Stomach (tissue), 9 donors: ENCODE results near the gene SLC22A15. TPM values are rescaled to one million over a fixed set of nuclear protein-coding genes. Genes with fewer than 3 reads are reported as not detected.
"Not testable (repeated sequence)": the region's sequence is repeated elsewhere in the genome, so short reads cannot be mapped to it uniquely, and the experiment has no call there.

ENCODE experiments used
- DNase-seq, 2 donors: peaks; one replicate each; pipeline versions ENCODE4 v3.0.0 to v3.0.0-alpha.2; 2013 to 2019
- H3K27ac ChIP-seq, 5 donors: fragments of 200-600 bp in 4 of 5; sonication (generic) in 4 of 5; one replicate each; pipeline ENCODE4 v1.5.1; 2013 to 2019; ENCODE audit warnings: mild to moderate bottlenecking in 1 of 5, moderate library complexity in 1 of 5
- H3K27me3 ChIP-seq, 3 donors: fragments of 200-600 bp; sonication (generic); one replicate each; pipeline ENCODE4 v1.5.1; 2017 to 2019; ENCODE audit warnings: mixed run types in 1 of 3
- H3K36me3 ChIP-seq, 4 donors: fragments of 200-600 bp; sonication (generic); 1 replicate in 3 of 4; 2 replicates in 1 of 4; pipeline ENCODE4 v1.5.1; 2016 to 2019
- H3K4me1 ChIP-seq, 4 donors: fragments of 200-600 bp; sonication (generic); one replicate each; pipeline ENCODE4 v1.5.1; 2016 to 2019
- H3K4me3 ChIP-seq, 4 donors: fragments of 200-600 bp; sonication (generic) in 3 of 4; one replicate each; pipeline ENCODE4 v1.5.1; 2016 to 2019; ENCODE audit warnings: mild to moderate bottlenecking in 1 of 4
- H3K9me3 ChIP-seq, 4 donors: fragments of 200-600 bp; sonication (generic); one replicate each; pipeline ENCODE4 v1.5.1; 2016 to 2019
- CTCF ChIP-seq, 7 experiments: fragments of 450-650 bp in 4 of 7; fragments of 200-600 bp in 3 of 7; sonication (generic) in 3 of 7; IDR thresholded peaks; one replicate each; pipeline ENCODE4 v1.5.1; 2016 to 2019; ENCODE audit warnings: antibody characterized with exemption in 7 of 7, control low read depth in 2 of 7, mild to moderate bottlenecking in 1 of 7
- EP300 ChIP-seq: sonication (generic); formaldehyde crosslinking; IDR thresholded peaks from one replicate; pipeline ENCODE4 v1.6.1; 2017; ENCODE audit warnings: antibody characterized with exemption
- POLR2A ChIP-seq, 4 donors: fragments of 450-650 bp; IDR thresholded peaks; one replicate each; pipeline ENCODE4 v1.6.1; 2016; ENCODE audit warnings: antibody characterized with exemption in 4 of 4, control low read depth in 2 of 4, mild to moderate bottlenecking in 1 of 4, moderate library complexity in 1 of 4
- POLR2AphosphoS5 ChIP-seq, 3 donors: sonication (generic); formaldehyde crosslinking; IDR thresholded peaks; one replicate each; pipeline ENCODE4 v1.6.1; 2016; ENCODE audit warnings: antibody characterized with exemption in 3 of 3
- WGBS, 5 donors: extraction: QIAGEN DNeasy Blood & Tissue Kit in 3 of 5; methylation state at CpG; one replicate each; pipeline versions ENCODE4 v1.1.5 to v1.1.7; 2013 to 2018; 5-methylcytosine and 5-hydroxymethylcytosine counted together
- intact Hi-C: fragments of 100-400 bp; cut with DNase I; formaldehyde crosslinking; loops from one replicate; pipeline ENCODE4 v1.15.1; 2023; ENCODE audit warnings: low total_unique reads
- polyA plus RNA-seq, 3 donors: library from polyadenylated mRNA; stranded (reverse); fragments of 200-250 nt; gene quantifications; one replicate each; pipeline ENCODE4 v1.2.3, GENCODE V29; 2013
- total RNA-seq, 5 donors: library from RNA; depleted of rRNA; stranded (reverse); fragments of >200 nt; gene quantifications; one replicate each; pipeline versions ENCODE4 v1.1.0 to v1.2.3, GENCODE V29; 2014 to 2016
- donor health status: healthy with polysubstance abuse.
- donor health status: Bipolar disorder and iron deficiency.
- donor health status: healthy.

Gene SLC22A15
- total and polyA plus RNA-seq, 8 donors, result 0.29 to 9.8 (median 3.3) TPM

- Histone ChIP-seq H3K9me3 (no peaks in the 10 kb centered on the region), H3K36me3 (peaks cover 0 to 16% (median 10%) of the 10 kb centered on the region in 4 donors), H3K27me3 (no peaks in the 10 kb centered on the region), H3K27ac (no peak overlapping the region), H3K4me3 (no peak overlapping the region), H3K4me1 (peaks cover 0 to 2% (median 0%) of the 10 kb centered on the region in 4 donors)
- intact Hi-C loops, result no loop called here
- WGBS, 5 donors, result 93 to 98% (median 98%) methylated on average over 3 of the region's 3 CpGs
- no peak for DNase-seq
- TF ChIP-seq POLR2AphosphoS5 (IDR thresholded peaks at IDR 0.05) (no peak), CTCF (IDR thresholded peaks at IDR 0.05) (no peak), POLR2A (IDR thresholded peaks at IDR 0.05) (no peak)
Measured at GRCh38 chr1:115989699-115990098, 13.4 kb downstream of the SLC22A15 start.

DNA sequence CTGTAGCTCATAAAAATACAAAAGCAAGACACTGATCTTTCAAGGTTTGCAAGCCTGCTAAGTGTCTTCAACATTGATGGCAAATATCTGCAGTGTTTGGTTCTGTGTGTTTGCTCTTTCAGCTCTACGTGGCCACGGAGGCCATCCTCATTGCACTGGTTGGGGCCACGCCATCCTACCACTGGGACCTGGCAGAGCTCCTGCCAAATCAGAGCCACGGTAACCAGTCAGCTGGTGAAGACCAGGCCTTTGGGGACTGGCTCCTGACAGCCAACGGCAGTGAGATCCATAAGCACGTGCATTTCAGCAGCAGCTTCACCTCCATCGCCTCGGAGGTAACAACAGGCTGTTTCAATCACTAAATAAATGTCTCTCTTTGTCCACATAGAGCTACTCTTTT, 15.6 kb downstream of the SLC22A15 start:
- no peak overlapping the region for H3K4me3 ChIP-seq
- peaks cover 0 to 2% (median 0%) of the 10 kb centered on the region in 4 donors for H3K4me1 ChIP-seq
- no peak for DNase-seq
- TF ChIP-seq POLR2AphosphoS5 (IDR thresholded peaks at IDR 0.05), result no peak
- no peak for TF ChIP-seq CTCF (IDR thresholded peaks at IDR 0.05)
- no peak for TF ChIP-seq EP300
- no peak for TF ChIP-seq POLR2A (IDR thresholded peaks at IDR 0.05)
- H3K27ac ChIP-seq, result no peak overlapping the region
- H3K36me3 ChIP-seq, result peaks cover 0 to 29% (median 22%) of the 10 kb centered on the region in 4 donors
- intact Hi-C loops, result no loop called here
- WGBS, 5 donors, result 82 to 89% (median 86%) methylated on average over 8 of the region's 8 CpGs
- peaks cover 0 to 3% (median 1%) of the 10 kb centered on the region in 4 donors for H3K9me3 ChIP-seq
- H3K27me3 ChIP-seq, result no peaks in the 10 kb centered on the region

GRCh38 chr1:115997921-115998320, 21.6 kb downstream of the SLC22A15 start:
- H3K27ac ChIP-seq, DNase-seq, H3K27me3 ChIP-seq, H3K4me3 ChIP-seq, intact Hi-C loops: not testable (repeated sequence)
- Histone ChIP-seq H3K9me3 (peaks cover 0 to 22% (median 13%) of the 10 kb centered on the region in 4 donors), H3K4me1 (peaks cover 0 to 12% (median 9%) of the 10 kb centered on the region in 4 donors), H3K36me3 (peaks cover 0 to 46% (median 39%) of the 10 kb centered on the region in 4 donors)
- 93 to 100% (median 98%) methylated on average over 1 of the region's 1 CpG for WGBS, 5 donors

DNA sequence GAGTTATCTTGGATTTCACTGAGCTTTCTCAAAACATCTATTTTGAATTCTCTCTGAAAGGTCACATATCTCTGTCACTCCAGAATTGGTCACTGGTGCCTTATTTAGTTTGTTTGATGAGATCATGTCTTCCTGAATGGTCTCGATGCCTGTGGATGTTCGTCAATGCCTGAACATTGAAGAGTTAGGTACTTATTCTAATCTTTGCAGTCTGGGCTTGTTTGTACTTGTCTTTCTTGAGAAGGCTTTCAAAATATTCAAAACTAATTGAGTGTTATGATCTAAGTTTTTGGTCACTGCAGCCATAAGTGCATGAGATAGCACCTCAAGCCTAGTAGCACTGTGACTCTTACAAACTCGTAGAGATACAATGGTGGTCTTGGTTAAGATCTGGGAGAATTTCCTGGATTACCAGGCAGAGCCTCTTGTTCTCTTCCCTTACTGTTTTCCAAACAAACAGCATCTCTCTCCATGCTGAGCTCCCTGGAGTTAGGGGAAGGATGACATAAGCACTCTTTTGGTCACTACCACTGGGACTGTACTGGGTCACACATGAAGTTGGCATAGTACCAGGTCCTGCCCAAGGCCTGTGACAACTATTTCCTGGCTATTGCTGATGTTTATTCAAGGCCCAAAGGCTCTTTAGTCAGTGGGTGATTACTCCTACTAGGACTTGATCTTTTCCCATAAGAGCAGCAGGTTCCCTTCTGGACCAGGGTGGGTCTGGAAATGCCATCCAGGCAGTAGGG, 25.6 kb downstream of the SLC22A15 start:
- peak in 1 of 2 donors; percentile 60 for DNase-seq
- peak overlapping the region in 4 of 5 donors; percentile 20 to 52 (median 36) for H3K27ac ChIP-seq
- peaks cover 0 to 16% (median 13%) of the 10 kb centered on the region in 4 donors for H3K4me1 ChIP-seq
- H3K27me3 ChIP-seq, result no peaks in the 10 kb centered on the region
- no peak overlapping the region for H3K4me3 ChIP-seq
- H3K9me3 ChIP-seq, result peaks cover 0 to 20% (median 12%) of the 10 kb centered on the region in 4 donors
- WGBS, 5 donors, result 77 to 88% (median 85%) methylated on average over 3 of the region's 3 CpGs
- intact Hi-C loops, result no loop called here
- TF ChIP-seq CTCF (IDR thresholded peaks at IDR 0.05) (no peak), POLR2AphosphoS5 (IDR thresholded peaks at IDR 0.05) (peak in 1 of 3 donors; percentile 17), EP300 (no peak)
- H3K36me3 ChIP-seq, result peaks cover 0 to 28% (median 20%) of the 10 kb centered on the region in 4 donors
